Stimulated activated CD8-positive, alpha-beta memory T cell treated with anti-CD3 and anti-CD28 coated beads, Interleukin-4, amount 100 ng/mL, for 4 hours (primary cell): ENCODE results near the gene FSTL4.

ENCODE experiments used
- DNase-seq, 2 donors: peaks; one replicate each; pipeline ENCODE4 v3.0.0-alpha.2; 2020; ENCODE audit warnings: low read depth in 2 of 2, low spot score in 1 of 2

The FSTL4 gene

GRCh38 chr5:133483406-133484090 lies 128.8 kb downstream of the FSTL4 start:
- no peak for DNase-seq

- no peak for DNase-seq
Measured at GRCh38 chr5:133482028-133482427, 130.3 kb downstream of the FSTL4 start.

DNA sequence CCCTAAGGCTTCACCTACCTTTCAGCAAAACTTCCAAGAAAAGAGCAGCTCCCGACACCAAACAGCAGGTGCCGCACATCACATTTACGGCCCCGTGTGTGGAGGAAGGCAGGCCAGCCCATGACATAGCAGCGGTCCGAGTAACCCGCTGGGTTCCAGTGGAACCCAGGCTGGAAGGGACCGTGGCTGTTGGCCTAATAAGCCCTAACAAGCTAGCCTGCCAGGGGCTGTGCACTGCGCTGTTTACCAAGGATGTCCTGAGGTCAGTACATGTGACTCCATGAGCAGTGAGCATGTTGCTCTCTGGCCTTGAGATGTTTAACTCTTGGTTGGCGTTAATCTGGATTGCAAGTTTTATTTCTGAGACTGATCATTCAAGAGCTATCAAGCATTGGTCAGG lies 131.5 kb downstream of the FSTL4 start:
- no peak for DNase-seq

GRCh38 chr5:133480366-133480765 lies 132.0 kb downstream of the FSTL4 start:
- no peak for DNase-seq

DNA sequence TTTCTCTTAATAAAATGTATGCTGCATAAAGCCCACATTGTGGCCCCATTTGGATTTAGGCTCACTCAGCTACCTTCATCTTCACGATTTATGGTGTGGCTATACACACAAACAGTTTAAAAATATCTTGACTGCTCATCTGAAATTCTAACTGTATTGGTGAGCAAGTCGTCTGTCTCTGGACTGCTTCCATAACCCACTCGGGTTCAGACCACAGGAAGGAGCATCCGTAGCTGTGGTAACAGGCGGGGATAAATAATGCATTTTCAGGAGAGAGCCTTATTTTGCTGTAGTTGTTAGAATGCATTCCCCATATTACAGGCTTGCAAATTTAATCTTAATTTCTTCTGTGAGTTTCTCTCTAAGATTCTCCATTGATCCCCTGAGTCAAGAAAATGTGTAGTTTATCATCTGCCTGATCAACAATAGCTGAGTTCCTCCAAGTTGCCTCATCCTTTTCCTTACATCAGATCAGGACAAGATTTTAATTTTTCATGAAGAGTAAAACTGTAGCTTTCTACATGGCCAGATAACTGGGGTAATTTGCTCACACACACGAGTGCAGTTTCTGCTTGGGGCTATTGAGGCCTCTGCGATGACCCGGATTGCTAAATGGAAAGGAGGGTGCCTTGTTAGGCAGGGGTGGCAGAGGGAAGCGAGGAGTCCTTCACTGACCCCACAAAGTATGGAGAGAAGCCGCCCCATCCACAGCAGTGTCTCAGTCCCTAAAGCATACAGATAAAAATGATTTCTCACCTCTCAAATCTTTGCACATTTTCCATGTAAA lies 133.9 kb downstream of the FSTL4 start:
- DNase-seq, result no peak

GRCh38 chr5:133475986-133476385 lies 136.4 kb downstream of the FSTL4 start:
- DNase-seq, result no peak

- DNase-seq, result no peak
Measured at GRCh38 chr5:133474851-133475590, 137.3 kb downstream of the FSTL4 start.

GRCh38 chr5:133473291-133473690 lies 139.1 kb downstream of the FSTL4 start:
- DNase-seq, result no peak

DNA sequence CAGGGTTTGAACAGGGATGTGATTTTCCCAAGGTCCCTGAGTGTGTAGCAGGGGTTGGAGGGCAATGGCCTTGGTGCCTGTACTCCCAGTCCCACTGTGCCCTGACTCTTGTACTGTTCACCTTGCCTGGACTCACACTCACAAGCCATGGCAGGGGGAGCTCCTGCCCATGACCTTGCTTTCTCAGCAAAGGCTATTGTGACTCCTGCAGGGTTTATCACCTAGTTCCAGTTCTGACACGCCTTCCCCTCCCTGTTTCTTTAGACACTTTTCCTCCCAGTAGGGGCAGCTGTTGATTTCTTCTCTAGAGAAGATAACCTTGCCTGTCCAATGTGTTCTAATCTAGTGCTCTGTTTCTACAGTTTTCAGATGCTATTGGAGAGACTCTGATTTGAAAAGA lies 139.5 kb downstream of the FSTL4 start:
- no peak for DNase-seq

DNA sequence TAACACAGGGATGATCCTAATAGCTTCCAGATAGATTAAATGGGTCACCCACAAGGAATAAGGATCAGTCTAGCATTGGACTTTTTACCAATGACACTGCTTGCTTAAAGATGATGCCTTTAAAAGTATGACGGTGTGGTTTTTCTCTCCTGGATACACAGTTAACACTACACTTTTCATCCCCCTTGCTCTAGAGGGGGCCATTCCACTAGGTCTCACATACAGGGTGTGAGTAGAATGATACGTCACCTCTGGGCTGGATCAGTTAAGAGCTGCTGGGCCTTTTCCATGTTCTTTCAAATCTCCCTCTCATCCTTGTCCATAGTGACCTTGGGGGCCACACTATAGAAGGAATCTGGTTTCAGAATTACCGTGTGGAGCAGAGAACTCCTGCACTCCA lies 140.6 kb downstream of the FSTL4 start:
- DNase-seq, result no peak

DNA sequence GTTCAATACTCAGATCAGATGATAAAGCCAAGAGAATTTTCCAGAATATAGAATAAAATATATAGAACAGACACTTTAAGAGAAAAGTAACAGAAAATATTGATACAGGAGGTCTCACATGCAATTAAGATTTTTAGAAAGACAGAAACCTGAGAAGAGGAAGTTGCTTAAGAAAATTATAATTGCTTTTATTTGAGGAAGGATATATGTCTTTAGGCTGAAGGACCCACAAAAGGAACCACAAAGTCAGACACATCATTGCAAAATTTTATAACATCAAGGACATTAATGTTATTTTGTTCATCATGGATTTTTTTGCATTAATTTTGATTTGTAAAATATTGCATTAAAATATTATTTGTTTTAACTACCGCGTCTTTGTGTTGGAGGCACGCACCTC lies 141.5 kb downstream of the FSTL4 start:
- no peak for DNase-seq

- no peak for DNase-seq
Measured at GRCh38 chr5:133469846-133470245, 142.5 kb downstream of the FSTL4 start.

- DNase-seq, result no peak
Measured at GRCh38 chr5:133469252-133469651, 143.1 kb downstream of the FSTL4 start.

DNA sequence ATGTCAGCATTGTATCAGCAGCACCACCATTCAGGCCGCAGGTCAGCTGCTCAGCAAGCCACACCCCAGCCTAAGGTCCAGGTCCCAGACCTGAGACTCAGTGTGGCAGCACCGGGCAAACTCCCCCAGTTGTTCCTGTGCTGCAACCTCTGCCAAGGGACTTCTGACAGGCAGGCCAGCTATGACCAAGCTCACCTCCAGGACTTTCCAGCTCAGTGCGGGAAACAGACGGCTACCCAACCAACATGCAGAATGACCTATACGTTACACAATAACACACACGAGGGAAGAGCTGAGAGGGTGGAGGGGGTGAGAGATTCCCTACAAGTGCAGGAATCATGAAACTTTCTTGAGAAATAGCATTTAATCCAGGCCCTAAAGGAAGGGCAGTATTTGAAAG lies 143.7 kb downstream of the FSTL4 start:
- DNase-seq, result no peak

GRCh38 chr5:133467826-133468463 lies 144.4 kb downstream of the FSTL4 start:
- no peak for DNase-seq

DNA sequence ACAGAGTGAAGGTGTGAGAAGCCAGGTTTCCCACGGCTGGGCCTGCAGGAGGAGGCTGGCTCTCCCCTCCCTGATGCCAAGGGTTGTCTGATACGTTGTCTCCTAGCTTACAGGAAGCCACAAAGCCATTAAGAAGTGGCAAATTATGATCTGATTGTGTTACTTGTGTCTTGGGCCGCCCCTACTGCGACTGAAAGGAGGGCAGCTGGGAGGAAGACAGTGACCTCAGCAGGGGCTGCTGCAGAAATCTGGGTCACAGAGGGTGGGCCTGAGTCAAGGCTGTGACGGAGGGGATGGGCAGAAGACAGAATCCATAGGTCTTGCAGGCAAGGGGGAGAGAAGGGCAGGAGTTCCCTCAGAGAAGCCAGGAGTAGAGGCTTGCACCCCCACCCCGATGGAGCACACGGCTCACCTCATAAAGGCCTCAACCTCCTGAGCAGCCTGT lies 145.0 kb downstream of the FSTL4 start:
- DNase-seq, result no peak

GRCh38 chr5:133466556-133467334 lies 145.6 kb downstream of the FSTL4 start:
- DNase-seq, result no peak

GRCh38 chr5:133464013-133464412 lies 148.3 kb downstream of the FSTL4 start:
- DNase-seq, result no peak

- no peak for DNase-seq
Measured at GRCh38 chr5:133461796-133462516, 150.4 kb downstream of the FSTL4 start.

DNA sequence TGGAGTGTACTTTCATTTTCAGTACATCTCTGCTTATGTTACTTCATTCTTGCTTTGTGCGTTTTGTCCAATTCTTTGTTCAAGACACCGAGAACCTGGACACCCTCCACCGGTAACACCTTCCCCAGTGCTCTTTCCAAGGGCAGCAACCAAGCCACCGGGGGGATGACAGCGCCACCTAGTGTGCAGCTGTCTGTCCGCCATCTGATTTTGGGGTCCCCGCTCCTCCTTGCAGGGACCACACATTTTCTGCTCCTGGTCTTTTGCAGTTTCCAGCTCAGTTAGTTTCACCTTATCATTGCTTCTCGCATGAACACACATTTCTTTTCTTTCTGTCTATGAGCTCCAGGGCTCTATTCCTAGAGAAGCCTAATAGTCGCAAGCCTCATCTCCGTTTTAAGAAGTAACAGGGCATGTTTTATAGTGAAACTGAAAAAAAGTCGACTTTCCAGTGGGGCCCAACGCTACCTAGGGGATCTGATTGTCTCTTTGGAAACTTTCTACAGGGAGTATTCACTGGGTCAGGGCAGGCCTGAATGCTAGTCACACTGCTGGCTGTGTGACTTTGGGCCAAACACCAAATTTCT lies 152.1 kb downstream of the FSTL4 start:
- no peak for DNase-seq
